HG02943 (cell line): ENCODE results near the gene ALAS1.

Experiments used
- ATAC-seq: cut with Tn5 transposase; IDR thresholded peaks from one replicate; pipeline ENCODE4 v1.9.1; 2021; ENCODE audit warnings: mild to moderate bottlenecking, low read depth, moderate library complexity; ENCODE audit not compliant: unreplicated experiment

Gene ALAS1

GRCh38 chr3:52218937-52219650, 21.1 kb downstream of the ALAS1 start:
- ATAC-seq, result no peak

GRCh38 chr3:52220380-52221026, 22.5 kb downstream of the ALAS1 start:
- no peak for ATAC-seq

GRCh38 chr3:52221141-52221562, 23.2 kb downstream of the ALAS1 start:
- ATAC-seq, result no peak

GRCh38 chr3:52221563-52222318, 23.8 kb downstream of the ALAS1 start:
- ATAC-seq, result no peak

- ATAC-seq, result no peak
Observed at GRCh38 chr3:52222319-52223221, 24.6 kb downstream of the ALAS1 start.

GRCh38 chr3:52223449-52224408, 25.8 kb downstream of the ALAS1 start:
- no peak for ATAC-seq

GRCh38 chr3:52225452-52226228, 27.7 kb downstream of the ALAS1 start, which contains the start of gene TLR9:
TLR9 (minus strand) TSS chr3:52225645; CDS start chr3:52225529, 116 bp downstream.
- ATAC-seq, result peak; percentile 81

GRCh38 chr3:52226229-52226817, 28.4 kb downstream of the ALAS1 start:
- ATAC-seq, result no peak

GRCh38 chr3:52227117-52227516, 29.2 kb downstream of the ALAS1 start:
- no peak for ATAC-seq

GRCh38 chr3:52227766-52228165, 29.8 kb downstream of the ALAS1 start:
- ATAC-seq, result no peak

GRCh38 chr3:52228266-52228665, 30.3 kb downstream of the ALAS1 start:
- ATAC-seq, result no peak

GRCh38 chr3:52228751-52229291, 30.9 kb downstream of the ALAS1 start:
- no peak for ATAC-seq

GRCh38 chr3:52229656-52230055, 31.7 kb downstream of the ALAS1 start:
- no peak for ATAC-seq

GRCh38 chr3:52230461-52230860, 32.5 kb downstream of the ALAS1 start:
- ATAC-seq, result no peak

GRCh38 chr3:52230889-52231499, 33.0 kb downstream of the ALAS1 start:
- no peak for ATAC-seq

GRCh38 chr3:52231502-52232278, 33.7 kb downstream of the ALAS1 start:
- ATAC-seq, result no peak
